Central memory CD4-positive, alpha-beta T cell (primary cell): ENCODE measurements around the gene PTPN18.

Experiments used
- DNase-seq: peaks from one replicate; pipeline ENCODE4 v3.0.0; 2022

PTPN18 gene

GRCh38 chr2:130365963-130366362, 10.1 kb downstream of the PTPN18 start:
- DNase-seq = no peak

GRCh38 chr2:130366720-130367119, 10.9 kb downstream of the PTPN18 start:
- DNase-seq = no peak

- DNase-seq = no peak
Observed at GRCh38 chr2:130368786-130369185, 12.9 kb downstream of the PTPN18 start.

- DNase-seq = no peak
Observed at GRCh38 chr2:130369311-130369964, 13.6 kb downstream of the PTPN18 start.

- no peak for DNase-seq
Observed at GRCh38 chr2:130369965-130370341, 14.1 kb downstream of the PTPN18 start.

GRCh38 chr2:130370490-130370889, 14.6 kb downstream of the PTPN18 start:
- peak; percentile 58 for DNase-seq

GRCh38 chr2:130371723-130372054, 15.8 kb downstream of the PTPN18 start:
- no peak for DNase-seq

- peak; percentile 67 for DNase-seq
Observed at GRCh38 chr2:130372055-130372832, 16.4 kb downstream of the PTPN18 start.

- DNase-seq = no peak
Observed at GRCh38 chr2:130372833-130373807, 17.3 kb downstream of the PTPN18 start.

- no peak for DNase-seq
Observed at GRCh38 chr2:130373808-130374365, 18.0 kb downstream of the PTPN18 start.

- DNase-seq = no peak
Observed at GRCh38 chr2:130374587-130375290, 18.9 kb downstream of the PTPN18 start.

- no peak for DNase-seq
Observed at GRCh38 chr2:130375291-130376266, 19.7 kb downstream of the PTPN18 start.

- no peak for DNase-seq
Observed at GRCh38 chr2:130376433-130377293, 20.8 kb downstream of the PTPN18 start.

- DNase-seq = no peak
Observed at GRCh38 chr2:130377491-130377890, 21.6 kb downstream of the PTPN18 start.

- DNase-seq = no peak
Observed at GRCh38 chr2:130378206-130378897, 22.5 kb downstream of the PTPN18 start.

- DNase-seq = no peak
Observed at GRCh38 chr2:130378898-130379214, 23.0 kb downstream of the PTPN18 start.

GRCh38 chr2:130380096-130380934, 24.5 kb downstream of the PTPN18 start:
- DNase-seq = no peak

- DNase-seq = no peak
Observed at GRCh38 chr2:130381145-130381544, 25.3 kb downstream of the PTPN18 start.

- no peak for DNase-seq
Observed at GRCh38 chr2:130381619-130382018, 25.8 kb downstream of the PTPN18 start.
